ENCODE results near the gene BEX4. TPM values are rescaled to one million over a fixed set of nuclear protein-coding genes. Genes with fewer than 3 reads are reported as not detected.

Gene BEX4
- total and polyA plus RNA-seq, 9 of the 15 experiments (the other 6 are each of a cell fraction or from before 2014, with no cell fraction given), result 74.6 to 399 (median 154) TPM

DNA sequence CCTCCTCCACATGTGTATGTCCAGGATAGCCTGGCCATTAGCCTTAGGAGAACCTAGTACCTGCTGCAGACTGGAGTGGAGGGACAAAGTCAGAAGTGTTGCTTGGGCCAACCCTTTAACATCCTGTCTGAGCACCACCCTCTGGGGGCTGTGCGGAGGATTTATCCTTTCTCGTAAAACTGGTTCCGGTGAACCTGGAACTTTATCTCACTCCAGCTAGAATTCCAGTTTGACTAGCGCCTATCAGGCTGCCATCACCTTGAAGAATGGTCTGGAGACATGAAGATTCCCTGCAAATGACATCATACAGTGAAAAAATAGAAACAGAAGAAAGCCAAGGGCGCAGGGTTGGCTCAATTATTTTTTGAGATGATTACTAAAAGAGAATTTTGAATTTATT lies 36.1 kb downstream of the BEX4 start (continued):
- TF ChIP-seq, protein P1, sequence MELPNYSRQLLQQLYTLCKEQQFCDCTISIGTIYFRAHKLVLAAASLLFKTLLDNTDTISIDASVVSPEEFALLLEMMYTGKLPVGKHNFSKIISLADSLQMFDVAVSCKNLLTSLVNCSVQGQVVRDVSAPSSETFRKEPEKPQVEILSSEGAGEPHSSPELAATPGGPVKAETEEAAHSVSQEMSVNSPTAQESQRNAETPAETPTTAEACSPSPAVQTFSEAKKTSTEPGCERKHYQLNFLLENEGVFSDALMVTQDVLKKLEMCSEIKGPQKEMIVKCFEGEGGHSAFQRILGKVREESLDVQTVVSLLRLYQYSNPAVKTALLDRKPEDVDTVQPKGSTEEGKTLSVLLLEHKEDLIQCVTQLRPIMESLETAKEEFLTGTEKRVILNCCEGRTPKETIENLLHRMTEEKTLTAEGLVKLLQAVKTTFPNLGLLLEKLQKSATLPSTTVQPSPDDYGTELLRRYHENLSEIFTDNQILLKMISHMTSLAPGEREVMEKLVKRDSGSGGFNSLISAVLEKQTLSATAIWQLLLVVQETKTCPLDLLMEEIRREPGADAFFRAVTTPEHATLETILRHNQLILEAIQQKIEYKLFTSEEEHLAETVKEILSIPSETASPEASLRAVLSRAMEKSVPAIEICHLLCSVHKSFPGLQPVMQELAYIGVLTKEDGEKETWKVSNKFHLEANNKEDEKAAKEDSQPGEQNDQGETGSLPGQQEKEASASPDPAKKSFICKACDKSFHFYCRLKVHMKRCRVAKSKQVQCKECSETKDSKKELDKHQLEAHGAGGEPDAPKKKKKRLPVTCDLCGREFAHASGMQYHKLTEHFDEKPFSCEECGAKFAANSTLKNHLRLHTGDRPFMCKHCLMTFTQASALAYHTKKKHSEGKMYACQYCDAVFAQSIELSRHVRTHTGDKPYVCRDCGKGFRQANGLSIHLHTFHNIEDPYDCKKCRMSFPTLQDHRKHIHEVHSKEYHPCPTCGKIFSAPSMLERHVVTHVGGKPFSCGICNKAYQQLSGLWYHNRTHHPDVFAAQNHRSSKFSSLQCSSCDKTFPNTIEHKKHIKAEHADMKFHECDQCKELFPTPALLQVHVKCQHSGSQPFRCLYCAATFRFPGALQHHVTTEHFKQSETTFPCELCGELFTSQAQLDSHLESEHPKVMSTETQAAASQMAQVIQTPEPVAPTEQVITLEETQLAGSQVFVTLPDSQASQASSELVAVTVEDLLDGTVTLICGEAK (IDR thresholded peaks at IDR 0.05), result peak; percentile 34; the same call in 1 of the 2 replicates
- TF ChIP-seq, protein P1 (CRISPR knock-in tag; IDR thresholded peaks at IDR 0.05), result no peak
- TF ChIP-seq ZNF780A (CRISPR knock-in tag; IDR thresholded peaks at IDR 0.05) (no peak), ZNF408 (CRISPR knock-in tag; IDR thresholded peaks at IDR 0.05; ENCODE audit: low read depth) (no peak), ETV5 (CRISPR knock-in tag; IDR thresholded peaks at IDR 0.05; ENCODE audit: low read depth) (peak; percentile 62; the same call in 1 of the 2 replicates), TEAD4 (IDR thresholded peaks at IDR 0.05; ENCODE audit: low read length) (peak; percentile 81), TEAD4 (CRISPR knock-in tag; IDR thresholded peaks at IDR 0.05; ENCODE audit: borderline replicate concordance) (no peak), CBFA2T3 (IDR thresholded peaks at IDR 0.05) (peak; percentile 78), IFI16 (CRISPR knock-in tag; IDR thresholded peaks at IDR 0.05) (no peak), MEIS2 (IDR thresholded peaks at IDR 0.05; ENCODE audit: partially characterized antibody) (peak; percentile 46), HSF4 (CRISPR knock-in tag; IDR thresholded peaks at IDR 0.05; ENCODE audit: borderline replicate concordance) (no peak), PPARD (CRISPR knock-in tag; IDR thresholded peaks at IDR 0.05) (no peak), JUN (IDR thresholded peaks at IDR 0.05; ENCODE audit: borderline replicate concordance, low read depth, low read length) (0 out of 2 replicates have a peak, but pooled peaks have one; percentile 14), JUN (CRISPR knock-in tag; IDR thresholded peaks at IDR 0.05; ENCODE audit: borderline replicate concordance) (no peak), ADNP (tag; IDR thresholded peaks at IDR 0.05) (no peak), TBL1XR1 (IDR thresholded peaks at IDR 0.05; ENCODE audit: low read length in 2 of 2) (peak in 1 of 2 experiments; percentile 49; a peak in 1 of 4 replicates)
- TF ChIP-seq, protein P2, sequence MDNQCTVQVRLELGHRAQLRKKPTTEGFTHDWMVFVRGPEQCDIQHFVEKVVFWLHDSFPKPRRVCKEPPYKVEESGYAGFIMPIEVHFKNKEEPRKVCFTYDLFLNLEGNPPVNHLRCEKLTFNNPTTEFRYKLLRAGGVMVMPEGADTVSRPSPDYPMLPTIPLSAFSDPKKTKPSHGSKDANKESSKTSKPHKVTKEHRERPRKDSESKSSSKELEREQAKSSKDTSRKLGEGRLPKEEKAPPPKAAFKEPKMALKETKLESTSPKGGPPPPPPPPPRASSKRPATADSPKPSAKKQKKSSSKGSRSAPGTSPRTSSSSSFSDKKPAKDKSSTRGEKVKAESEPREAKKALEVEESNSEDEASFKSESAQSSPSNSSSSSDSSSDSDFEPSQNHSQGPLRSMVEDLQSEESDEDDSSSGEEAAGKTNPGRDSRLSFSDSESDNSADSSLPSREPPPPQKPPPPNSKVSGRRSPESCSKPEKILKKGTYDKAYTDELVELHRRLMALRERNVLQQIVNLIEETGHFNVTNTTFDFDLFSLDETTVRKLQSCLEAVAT (IDR thresholded peaks at IDR 0.05), result no peak
- TF ChIP-seq, protein P3, sequence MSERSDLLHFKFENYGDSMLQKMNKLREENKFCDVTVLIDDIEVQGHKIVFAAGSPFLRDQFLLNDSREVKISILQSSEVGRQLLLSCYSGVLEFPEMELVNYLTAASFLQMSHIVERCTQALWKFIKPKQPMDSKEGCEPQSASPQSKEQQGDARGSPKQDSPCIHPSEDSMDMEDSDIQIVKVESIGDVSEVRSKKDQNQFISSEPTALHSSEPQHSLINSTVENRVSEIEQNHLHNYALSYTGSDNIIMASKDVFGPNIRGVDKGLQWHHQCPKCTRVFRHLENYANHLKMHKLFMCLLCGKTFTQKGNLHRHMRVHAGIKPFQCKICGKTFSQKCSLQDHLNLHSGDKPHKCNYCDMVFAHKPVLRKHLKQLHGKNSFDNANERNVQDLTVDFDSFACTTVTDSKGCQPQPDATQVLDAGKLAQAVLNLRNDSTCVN (CRISPR knock-in tag; IDR thresholded peaks at IDR 0.05), result no peak

Data from K562 (cell line).